ENCODE measurements around the gene TTLL10.
A peak's percentile ranks its signal among the peaks of the same experiment; 100 is the strongest.

Gene TTLL10

GRCh38 chr1:1173793-1174415, at the start of gene TTLL10:
Gene TTLL10, plus strand, starts transcription at chr1:1173880. Its CDS starts 5,336 bp downstream, at chr1:1179216.
- no peak for DNase-seq (ENCODE audit: low read depth)

GRCh38 chr1:1124508-1124785, 49.2 kb upstream of the TTLL10 start:
- no peak for DNase-seq (ENCODE audit: low read depth)

- DNase-seq (ENCODE audit: low read depth) = no peak
Measured at GRCh38 chr1:1124786-1125642, 48.7 kb upstream of the TTLL10 start.

- DNase-seq (ENCODE audit: low read depth) = no peak
Measured at GRCh38 chr1:1125945-1126344, 47.7 kb upstream of the TTLL10 start.

GRCh38 chr1:1127551-1128451, 45.9 kb upstream of the TTLL10 start:
- DNase-seq (ENCODE audit: low read depth) = no peak

GRCh38 chr1:1128454-1129139, 45.1 kb upstream of the TTLL10 start:
- DNase-seq (ENCODE audit: low read depth) = no peak

GRCh38 chr1:1129381-1129821, 44.3 kb upstream of the TTLL10 start:
- no peak for DNase-seq (ENCODE audit: low read depth)

GRCh38 chr1:1130206-1131120, 43.2 kb upstream of the TTLL10 start:
- no peak for DNase-seq (ENCODE audit: low read depth)

GRCh38 chr1:1132042-1132950, 41.4 kb upstream of the TTLL10 start:
- no peak for DNase-seq (ENCODE audit: low read depth)

GRCh38 chr1:1132956-1133750, 40.5 kb upstream of the TTLL10 start:
- no peak for DNase-seq (ENCODE audit: low read depth)

- DNase-seq (ENCODE audit: low read depth) = no peak
Measured at GRCh38 chr1:1134300-1134970, 39.2 kb upstream of the TTLL10 start.

GRCh38 chr1:1135339-1136136, 38.1 kb upstream of the TTLL10 start:
- DNase-seq (ENCODE audit: low read depth) = peak; percentile 19

GRCh38 chr1:1136547-1137230, 37.0 kb upstream of the TTLL10 start:
- DNase-seq (ENCODE audit: low read depth) = no peak

GRCh38 chr1:1137256-1138045, 36.2 kb upstream of the TTLL10 start:
- DNase-seq (ENCODE audit: low read depth) = no peak

- no peak for DNase-seq (ENCODE audit: low read depth)
Measured at GRCh38 chr1:1140673-1141072, 33.0 kb upstream of the TTLL10 start.

GRCh38 chr1:1141244-1141910, 32.3 kb upstream of the TTLL10 start:
- DNase-seq (ENCODE audit: low read depth) = no peak
